Smooth muscle cell (in vitro differentiated cells): Measurements from ENCODE around the gene CIRBP. TPM values are rescaled to one million over a fixed set of nuclear protein-coding genes. Genes with fewer than 3 reads are reported as not detected.

Experiments used
- DNase-seq: peaks from one replicate; lab custom pipeline; 2025; ENCODE audit not compliant: unreplicated experiment; lab: John Stamatoyannopoulos, UW
- H2AFZ ChIP-seq: fragments of 200-600 bp; sonication (generic); 2 replicates; pipeline ENCODE4 v1.6.0; 2016; ENCODE audit warnings: antibody characterized with exemption, low read depth, mild to moderate bottlenecking
- H3F3A ChIP-seq: fragments of 200-600 bp; sonication (generic); 2 replicates; pipeline ENCODE4 v1.6.0; 2017; ENCODE audit warnings: antibody characterized with exemption, low read depth
- H3K27ac ChIP-seq: fragments of 200-600 bp; sonication (generic); 2 replicates; pipeline ENCODE4 v1.5.1; 2016; ENCODE audit warnings: low read depth, mild to moderate bottlenecking
- H3K27me3 ChIP-seq: fragments of 200-600 bp; sonication (generic); 2 replicates; pipeline ENCODE4 v1.6.1; 2016; ENCODE audit warnings: low read depth, mild to moderate bottlenecking
- H3K36me3 ChIP-seq: fragments of 200-600 bp; sonication (generic); 2 replicates; pipeline ENCODE4 v1.5.1; 2016; ENCODE audit warnings: low read depth
- H3K4me1 ChIP-seq: fragments of 200-600 bp; sonication (generic); 2 replicates; pipeline ENCODE4 v1.5.1; 2016; ENCODE audit warnings: low read depth
- H3K4me2 ChIP-seq: fragments of 200-600 bp; sonication (generic); 2 replicates; pipeline ENCODE4 v1.6.0; 2016; ENCODE audit warnings: mild to moderate bottlenecking
- H3K4me3 ChIP-seq: fragments of 200-600 bp; sonication (generic); 2 replicates; pipeline ENCODE4 v1.5.1; 2016; ENCODE audit warnings: mild to moderate bottlenecking
- H3K79me2 ChIP-seq: fragments of 200-600 bp; sonication (generic); 2 replicates; pipeline ENCODE4 v1.6.0; 2016; ENCODE audit warnings: low read depth, mild to moderate bottlenecking
- H3K9ac ChIP-seq: fragments of 200-600 bp; sonication (generic); 2 replicates; pipeline ENCODE4 v1.6.0; 2016; ENCODE audit warnings: low read depth
- H3K9me3 ChIP-seq: fragments of 200-600 bp; sonication (generic); replicated peaks from 2 replicates; pipeline ENCODE4 v1.5.1; 2016; ENCODE audit warnings: low read depth
- H4K20me1 ChIP-seq: fragments of 200-600 bp; sonication (generic); 2 replicates; pipeline ENCODE4 v1.6.0; 2016; ENCODE audit warnings: low read depth
- CTCF ChIP-seq: fragments of 200-600 bp; sonication (generic); IDR thresholded peaks from 2 replicates; pipeline ENCODE4 v1.5.1; 2017; ENCODE audit warnings: borderline replicate concordance, mild to moderate bottlenecking, antibody characterized with exemption; ENCODE audit not compliant: insufficient read depth, poor library complexity, severe bottlenecking
- WGBS: methylation state at CpG from one replicate; pipeline ENCODE4 v1.1.7; 2016; ENCODE audit warnings: low lambda C conversion rate; 5-methylcytosine and 5-hydroxymethylcytosine counted together
- polyA plus RNA-seq: library from polyadenylated mRNA; unstranded; fragments of >200 nt; fragmentation: Nextera tagmentation; extraction: Ambion mirVana; gene quantifications from 2 replicates; pipeline ENCODE4 v1.2.1, GENCODE V29; 2016
- total RNA-seq: library from RNA; depleted of rRNA; stranded (reverse); fragments of >200 nt; gene quantifications from 2 replicates; pipeline ENCODE4 v1.2.3, GENCODE V29; 2014

CIRBP gene
- total and polyA plus RNA-seq, 2 experiments from 2014 or later, result 122 to 215 TPM

DNA sequence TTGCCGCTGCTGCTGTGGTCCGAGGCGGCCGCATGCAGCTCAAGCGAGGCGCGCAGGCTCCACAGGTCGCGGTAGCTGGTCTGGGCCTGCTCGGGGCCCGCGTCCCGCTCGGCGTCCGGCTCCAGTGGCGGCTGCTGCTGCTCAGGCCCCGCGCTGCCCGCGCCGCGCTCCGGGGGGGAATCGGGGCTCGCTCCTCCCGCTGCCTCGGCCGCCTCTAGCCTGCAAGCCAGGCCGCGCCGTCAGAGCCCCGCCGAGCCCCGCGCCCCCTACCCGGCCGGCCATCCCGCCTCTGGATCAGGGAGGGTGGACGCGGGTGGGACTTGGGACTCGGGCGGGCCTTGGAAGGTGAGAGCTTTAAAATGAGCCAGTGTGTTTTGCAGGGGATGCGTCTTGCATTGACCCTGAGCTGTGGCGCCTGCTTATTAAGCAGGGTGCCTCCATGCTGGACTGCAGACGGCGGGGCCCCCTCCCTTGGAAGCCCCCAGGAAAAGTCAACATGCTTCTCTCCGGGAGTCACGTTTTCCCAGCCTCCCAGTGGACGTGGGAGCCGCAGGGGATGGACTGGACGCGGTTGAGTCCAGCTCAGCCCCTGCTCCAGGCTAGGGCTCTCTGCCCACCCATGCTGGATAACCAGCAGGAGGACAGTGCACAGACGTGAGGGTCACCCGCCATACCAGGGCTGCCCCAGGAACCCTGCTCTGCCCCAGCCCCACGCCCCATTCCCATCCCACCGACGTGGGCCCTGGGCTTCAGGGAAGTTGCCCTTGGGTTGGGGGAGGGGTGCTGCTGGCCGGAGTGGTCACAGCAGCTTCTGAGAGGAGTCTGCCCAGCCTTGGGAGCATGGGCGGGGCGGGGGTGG, 39.0 kb upstream of the CIRBP start:
- H3F3A ChIP-seq, result peaks cover 8% of the 10 kb centered on the region
- TF ChIP-seq CTCF, result no peak
- no peak overlapping the region for H3K27ac ChIP-seq
- H3K27me3 ChIP-seq, result no peaks in the 10 kb centered on the region
- no peaks in the 10 kb centered on the region for H3K9me3 ChIP-seq
- DNase-seq, result no peak
- no peaks in the 10 kb centered on the region for H3K36me3 ChIP-seq
- H3K79me2 ChIP-seq, result no peaks in the 10 kb centered on the region
- H3K9ac ChIP-seq, result no peak overlapping the region
- 94% methylated on average over 43 of the region's 61 CpGs for WGBS
- peaks cover 50% of the 10 kb centered on the region for H4K20me1 ChIP-seq
- no peak overlapping the region for H2AFZ ChIP-seq
- H3K4me1 ChIP-seq, result no peaks in the 10 kb centered on the region
- H3K4me2 ChIP-seq, result no peak overlapping the region
- no peak overlapping the region for H3K4me3 ChIP-seq

DNA sequence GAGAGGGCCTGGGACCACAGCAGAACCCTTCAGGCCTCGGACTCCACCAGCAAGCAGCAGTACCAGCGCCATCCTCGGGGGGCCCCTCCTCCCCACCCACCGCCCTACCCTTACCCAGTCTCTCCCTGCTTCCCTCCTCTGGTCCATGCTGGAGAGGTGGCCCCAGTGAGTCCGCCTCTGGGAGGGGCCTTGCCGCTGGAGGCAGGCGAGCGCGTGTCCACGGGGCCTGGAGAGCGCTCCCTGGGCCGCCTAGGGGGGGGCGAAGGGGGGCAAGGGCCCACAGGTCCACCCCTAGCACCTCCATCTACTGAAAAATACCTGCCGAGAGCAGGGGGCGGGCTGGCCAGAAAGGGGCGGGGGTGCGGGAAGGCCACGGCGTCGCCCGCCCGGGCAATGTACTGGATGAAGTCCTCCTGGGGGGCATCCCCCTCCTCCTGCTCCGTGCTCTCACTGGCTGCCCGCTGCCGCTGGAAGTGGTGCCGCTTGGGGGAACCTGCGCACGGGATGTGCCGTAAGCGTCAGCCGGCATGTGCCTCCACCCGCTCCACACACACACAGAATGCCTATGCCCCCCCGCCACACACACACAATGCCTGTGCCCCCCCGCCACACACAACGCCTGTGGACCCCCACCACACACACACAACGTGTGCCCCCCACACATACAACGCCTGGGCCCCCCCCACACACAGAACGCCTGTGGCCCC, 38.2 kb upstream of the CIRBP start:
- no peaks in the 10 kb centered on the region for H3K4me1 ChIP-seq
- H3K4me2 ChIP-seq, result no peak overlapping the region
- peaks cover 4% of the 10 kb centered on the region for H3K79me2 ChIP-seq
- H3K9ac ChIP-seq, result no peak overlapping the region
- 97% methylated on average over 16 of the region's 38 CpGs for WGBS
- H3K9me3 ChIP-seq, result no peaks in the 10 kb centered on the region
- TF ChIP-seq CTCF, result no peak
- DNase-seq, result no peak
- H3K4me3 ChIP-seq, result no peak overlapping the region
- peaks cover 8% of the 10 kb centered on the region for H3F3A ChIP-seq
- no peak overlapping the region for H2AFZ ChIP-seq
- H3K27ac ChIP-seq, result no peak overlapping the region
- peaks cover 51% of the 10 kb centered on the region for H4K20me1 ChIP-seq
- no peaks in the 10 kb centered on the region for H3K36me3 ChIP-seq
- no peaks in the 10 kb centered on the region for H3K27me3 ChIP-seq

- H3K27me3 ChIP-seq, result no peaks in the 10 kb centered on the region
- H3K4me3 ChIP-seq, result no peak overlapping the region
- 75% methylated on average over 14 of the region's 15 CpGs for WGBS
- no peak overlapping the region for H3K4me2 ChIP-seq
- TF ChIP-seq CTCF, result no peak
- H4K20me1 ChIP-seq, result peaks cover 53% of the 10 kb centered on the region
- H3K9me3 ChIP-seq, result no peaks in the 10 kb centered on the region
- peaks cover 4% of the 10 kb centered on the region for H3K79me2 ChIP-seq
- peaks cover 8% of the 10 kb centered on the region for H3F3A ChIP-seq
- H3K36me3 ChIP-seq, result no peaks in the 10 kb centered on the region
- no peak overlapping the region for H3K27ac ChIP-seq
- H2AFZ ChIP-seq, result no peak overlapping the region
- H3K9ac ChIP-seq, result no peak overlapping the region
- DNase-seq, result no peak
- H3K4me1 ChIP-seq, result peaks cover 4% of the 10 kb centered on the region
Measured at GRCh38 chr19:1231729-1232637, 37.1 kb upstream of the CIRBP start.
